ENCODE data around the gene ZNRF2.

ZNRF2 gene

DNA sequence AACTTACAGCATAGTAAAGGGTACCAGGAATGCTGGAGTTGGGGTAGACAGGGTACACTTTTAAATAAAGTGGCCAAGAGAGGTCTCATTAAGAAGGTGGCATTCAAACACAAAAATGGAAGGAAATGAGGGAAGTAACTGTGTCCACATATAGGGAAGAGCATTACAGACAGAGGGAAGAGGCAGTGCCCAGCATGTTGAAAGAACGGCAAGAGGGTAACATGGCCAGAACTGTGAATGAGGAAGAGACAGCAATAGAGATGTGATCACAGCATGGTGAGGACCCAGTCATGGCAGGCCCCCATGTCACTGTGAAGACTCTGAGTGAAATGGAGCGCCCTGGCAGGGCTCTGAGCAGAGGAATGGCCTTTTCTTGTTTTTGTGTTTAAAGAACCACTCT lies 35.1 kb upstream of the ZNRF2 start:
- Histone ChIP-seq H3K36me3 (ENCODE audit: control insufficient read depth, insufficient read depth, low read length) (no peaks in the 10 kb centered on the region), H3K4me1 (ENCODE audit: control insufficient read depth, insufficient read depth, low read length) (peaks cover 10% of the 10 kb centered on the region), H3K9me3 (ENCODE audit: control insufficient read depth, low read length) (no peaks in the 10 kb centered on the region), H3K27ac (ENCODE audit: insufficient read depth, low read depth, low read length, poor library complexity, severe bottlenecking) (no peak overlapping the region), H3K4me3 (ENCODE audit: insufficient read depth, low read depth, low read length) (no peak overlapping the region), H3K27me3 (ENCODE audit: control insufficient read depth, insufficient read depth, low read length, poor library complexity, severe bottlenecking) (no peaks in the 10 kb centered on the region)
- WGBS, 2 experiments: 95 to 96% methylated on average over 2 of the region's 2 CpGs

DNA sequence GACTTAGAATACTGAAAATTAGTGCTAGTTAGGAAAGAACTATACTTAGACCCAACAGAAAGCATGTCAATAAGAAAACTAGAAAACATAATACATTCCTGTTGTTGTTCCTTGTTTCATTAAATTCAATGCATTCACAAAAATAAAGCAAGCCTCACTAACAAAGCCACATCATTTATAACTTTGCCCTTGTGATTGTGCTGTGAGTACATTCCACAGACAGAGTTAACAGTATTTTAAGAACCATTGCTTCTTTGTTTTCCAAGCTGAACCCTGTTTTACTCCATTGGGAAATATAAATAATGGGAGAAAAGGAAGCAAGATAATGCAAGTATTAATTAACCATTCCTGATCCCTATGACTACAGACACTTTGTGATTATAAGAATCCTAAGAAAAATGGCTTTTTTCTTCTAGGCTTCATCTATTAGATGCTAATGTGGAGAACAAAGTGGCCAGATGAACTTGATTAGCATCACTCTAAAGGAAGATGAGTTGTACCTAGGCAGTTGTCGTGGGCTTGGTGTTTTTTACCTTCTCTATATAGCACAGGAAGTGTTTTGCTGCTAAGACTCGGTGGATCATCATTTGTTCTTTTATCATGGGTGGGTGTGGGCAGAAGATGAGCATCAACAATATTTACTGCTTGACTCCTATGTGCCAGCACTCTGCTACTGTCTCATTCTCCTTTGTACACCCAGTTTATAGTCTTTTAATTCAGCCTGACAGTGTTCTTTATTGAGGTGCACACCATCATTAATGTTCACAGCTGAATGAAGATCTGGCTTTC lies 34.2 kb upstream of the ZNRF2 start:
- Histone ChIP-seq H3K36me3 (ENCODE audit: control insufficient read depth, insufficient read depth, low read length) (no peaks in the 10 kb centered on the region), H3K4me1 (ENCODE audit: control insufficient read depth, insufficient read depth, low read length) (peaks cover 10% of the 10 kb centered on the region), H3K27ac (ENCODE audit: insufficient read depth, low read depth, low read length, poor library complexity, severe bottlenecking) (no peak overlapping the region), H3K4me3 (ENCODE audit: insufficient read depth, low read depth, low read length) (no peak overlapping the region), H3K9me3 (ENCODE audit: control insufficient read depth, low read length) (no peaks in the 10 kb centered on the region), H3K27me3 (ENCODE audit: control insufficient read depth, insufficient read depth, low read length, poor library complexity, severe bottlenecking) (no peaks in the 10 kb centered on the region)
- WGBS, 2 experiments: 93 to 100% methylated on average over 2 of the region's 2 CpGs

DNA sequence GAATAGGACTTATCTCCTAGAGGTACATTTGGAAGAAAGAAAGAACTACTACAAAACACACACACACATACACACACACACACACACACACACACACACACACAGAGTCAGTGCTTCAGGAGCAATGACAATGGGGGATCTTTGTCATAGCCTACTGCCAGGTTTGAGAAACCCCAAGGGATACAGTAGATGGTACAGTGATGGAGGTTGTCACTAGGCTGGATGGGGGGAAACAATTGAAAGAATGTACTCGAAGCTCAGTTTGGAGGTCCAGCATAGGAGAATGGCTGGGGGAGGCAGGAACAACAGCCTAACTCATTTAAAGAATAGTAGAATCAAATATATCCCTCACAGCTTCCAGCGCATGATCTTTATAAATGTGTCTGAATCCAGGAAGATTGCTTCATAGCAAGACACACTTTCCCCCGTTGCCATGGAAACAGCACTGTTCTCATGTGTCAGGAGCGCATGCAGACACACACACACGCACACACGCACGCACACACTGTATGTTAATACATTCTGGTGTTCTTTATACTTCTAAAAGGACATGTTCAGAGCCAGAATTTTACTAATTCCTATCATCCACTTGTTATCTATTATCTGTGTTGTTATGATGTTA lies 32.6 kb upstream of the ZNRF2 start:
- peaks cover 10% of the 10 kb centered on the region for H3K4me1 ChIP-seq (ENCODE audit: control insufficient read depth, insufficient read depth, low read length)
- H3K36me3 ChIP-seq (ENCODE audit: control insufficient read depth, insufficient read depth, low read length): no peaks in the 10 kb centered on the region
- no peak overlapping the region for H3K27ac ChIP-seq (ENCODE audit: insufficient read depth, low read depth, low read length, poor library complexity, severe bottlenecking)
- H3K27me3 ChIP-seq (ENCODE audit: control insufficient read depth, insufficient read depth, low read length, poor library complexity, severe bottlenecking): no peaks in the 10 kb centered on the region
- WGBS, 2 experiments: 95 to 96% methylated on average over 7 of the region's 7 CpGs
- H3K4me3 ChIP-seq (ENCODE audit: insufficient read depth, low read depth, low read length): no peak overlapping the region
- no peaks in the 10 kb centered on the region for H3K9me3 ChIP-seq (ENCODE audit: control insufficient read depth, low read length)

DNA sequence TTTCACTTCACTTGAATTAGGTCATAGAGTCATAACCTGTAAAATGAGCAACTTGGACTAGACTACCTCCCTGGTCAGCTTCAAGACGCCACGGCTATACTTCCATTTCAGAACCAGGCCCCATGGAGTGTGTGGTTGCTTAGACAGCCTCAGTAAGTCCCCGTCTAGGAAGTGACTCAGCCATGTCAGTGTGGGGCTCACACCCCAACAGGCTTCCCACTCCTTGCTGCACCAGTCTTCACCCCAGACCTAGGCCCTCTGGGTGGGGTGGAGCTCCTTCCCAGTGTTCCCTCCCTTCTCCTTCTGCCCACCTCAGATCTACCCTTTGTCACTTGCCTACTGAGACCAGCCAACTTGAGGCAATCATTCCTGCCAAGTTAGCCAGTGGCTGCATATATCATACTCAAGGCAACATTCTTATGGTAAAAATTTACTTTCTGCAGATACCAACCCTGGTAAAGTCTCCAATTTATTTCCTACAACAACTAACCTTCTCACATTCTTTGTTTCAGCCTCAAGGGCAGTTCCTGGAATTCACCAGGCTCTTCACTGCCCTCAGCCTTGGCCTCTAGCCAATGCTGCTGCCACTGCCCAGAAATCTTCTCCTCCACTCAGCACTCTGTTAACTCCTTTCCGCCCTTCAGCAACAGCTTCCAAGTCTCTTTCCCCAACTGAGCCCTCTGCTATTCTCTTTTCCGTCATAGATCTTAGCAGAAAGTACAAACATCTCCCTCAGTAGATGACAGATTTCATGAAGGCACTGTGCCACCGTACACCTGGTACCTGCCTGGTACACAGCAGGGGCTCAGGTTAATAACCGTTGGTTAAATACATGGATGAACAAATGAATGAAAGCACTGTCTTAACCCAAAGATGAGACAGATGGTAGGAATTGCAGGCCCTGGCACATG lies 31.3 kb upstream of the ZNRF2 start:
- Histone ChIP-seq H3K27me3 (ENCODE audit: control insufficient read depth, insufficient read depth, low read length, poor library complexity, severe bottlenecking) (no peaks in the 10 kb centered on the region), H3K36me3 (ENCODE audit: control insufficient read depth, insufficient read depth, low read length) (no peaks in the 10 kb centered on the region), H3K9me3 (ENCODE audit: control insufficient read depth, low read length) (no peaks in the 10 kb centered on the region), H3K4me1 (ENCODE audit: control insufficient read depth, insufficient read depth, low read length) (peaks cover 2% of the 10 kb centered on the region), H3K27ac (ENCODE audit: insufficient read depth, low read depth, low read length, poor library complexity, severe bottlenecking) (no peak overlapping the region), H3K4me3 (ENCODE audit: insufficient read depth, low read depth, low read length) (no peak overlapping the region)
- 92 to 96% methylated on average over 7 of the region's 7 CpGs for WGBS, 2 experiments

DNA sequence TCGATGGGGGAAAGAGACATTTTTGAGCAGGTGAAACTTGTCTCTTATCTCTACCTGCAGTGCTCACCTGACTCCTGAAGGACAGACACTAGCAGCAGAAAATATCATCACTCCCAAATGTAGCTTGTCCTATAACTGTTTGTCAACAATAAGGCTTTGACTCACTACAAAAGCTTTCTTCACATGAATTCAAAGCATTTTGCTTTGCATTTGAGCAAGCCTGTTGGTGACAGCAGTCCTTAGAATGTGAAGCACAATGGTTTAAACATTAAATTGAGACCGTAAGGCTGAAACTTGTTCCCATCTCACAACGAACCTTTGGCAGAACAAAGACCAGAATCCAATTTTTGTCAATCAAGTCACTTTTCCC lies 30.6 kb upstream of the ZNRF2 start:
- Histone ChIP-seq H3K36me3 (ENCODE audit: control insufficient read depth, insufficient read depth, low read length) (no peaks in the 10 kb centered on the region), H3K4me1 (ENCODE audit: control insufficient read depth, insufficient read depth, low read length) (no peaks in the 10 kb centered on the region), H3K27me3 (ENCODE audit: control insufficient read depth, insufficient read depth, low read length, poor library complexity, severe bottlenecking) (no peaks in the 10 kb centered on the region), H3K9me3 (ENCODE audit: control insufficient read depth, low read length) (no peaks in the 10 kb centered on the region), H3K4me3 (ENCODE audit: insufficient read depth, low read depth, low read length) (no peak overlapping the region), H3K27ac (ENCODE audit: insufficient read depth, low read depth, low read length, poor library complexity, severe bottlenecking) (no peak overlapping the region)
- WGBS, 2 experiments: 75 to 78% methylated on average over 3 of the region's 3 CpGs

DNA sequence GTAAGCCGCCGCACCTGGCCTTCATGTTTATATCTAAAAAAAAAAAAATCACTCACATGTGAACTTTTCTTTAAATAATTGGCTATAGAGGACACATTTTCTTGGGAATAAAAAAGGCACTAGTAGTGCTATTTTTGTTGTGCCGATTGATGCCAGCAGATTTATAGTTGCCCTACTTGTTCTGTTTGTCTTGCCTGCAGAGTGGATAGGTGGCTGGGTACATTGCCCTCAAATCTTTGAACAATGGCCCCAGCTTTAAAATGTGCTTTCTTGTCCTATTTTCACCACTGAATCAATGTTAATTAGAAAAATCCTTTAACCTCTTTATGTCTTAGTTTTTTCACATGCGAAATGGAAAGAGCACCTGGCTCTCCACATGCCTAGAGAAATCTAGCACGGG lies 30.1 kb upstream of the ZNRF2 start:
- Histone ChIP-seq H3K27ac (ENCODE audit: insufficient read depth, low read depth, low read length, poor library complexity, severe bottlenecking) (no peak overlapping the region), H3K4me3 (ENCODE audit: insufficient read depth, low read depth, low read length) (no peak overlapping the region), H3K4me1 (ENCODE audit: control insufficient read depth, insufficient read depth, low read length) (no peaks in the 10 kb centered on the region), H3K27me3 (ENCODE audit: control insufficient read depth, insufficient read depth, low read length, poor library complexity, severe bottlenecking) (no peaks in the 10 kb centered on the region), H3K9me3 (ENCODE audit: control insufficient read depth, low read length) (no peaks in the 10 kb centered on the region), H3K36me3 (ENCODE audit: control insufficient read depth, insufficient read depth, low read length) (no peaks in the 10 kb centered on the region)
- WGBS, 2 experiments: 91 to 93% methylated on average over 5 of the region's 5 CpGs

DNA sequence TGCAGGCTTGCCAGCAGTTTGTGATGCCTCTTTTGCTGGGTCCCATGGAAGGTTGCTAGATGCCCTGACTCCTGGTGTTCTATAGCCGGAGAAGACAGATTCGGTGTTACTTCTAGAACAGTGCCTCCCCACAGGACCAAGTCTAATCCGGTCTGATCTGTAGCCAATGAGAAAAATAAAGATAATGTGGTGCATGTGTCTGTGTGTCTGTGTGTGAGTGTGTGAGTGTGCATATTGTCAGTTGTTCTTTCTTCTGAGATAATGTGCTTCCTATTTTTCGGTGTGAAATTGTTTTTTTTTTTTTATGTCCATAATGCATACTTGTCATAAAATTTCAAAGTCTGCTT lies 29.7 kb upstream of the ZNRF2 start:
- H3K4me1 ChIP-seq (ENCODE audit: control insufficient read depth, insufficient read depth, low read length): no peaks in the 10 kb centered on the region
- H3K9me3 ChIP-seq (ENCODE audit: control insufficient read depth, low read length): no peaks in the 10 kb centered on the region
- 79 to 95% methylated on average over 4 of the region's 4 CpGs for WGBS, 2 experiments
- no peak overlapping the region for H3K27ac ChIP-seq (ENCODE audit: insufficient read depth, low read depth, low read length, poor library complexity, severe bottlenecking)
- no peak overlapping the region for H3K4me3 ChIP-seq (ENCODE audit: insufficient read depth, low read depth, low read length)
- H3K27me3 ChIP-seq (ENCODE audit: control insufficient read depth, insufficient read depth, low read length, poor library complexity, severe bottlenecking): no peaks in the 10 kb centered on the region
- H3K36me3 ChIP-seq (ENCODE audit: control insufficient read depth, insufficient read depth, low read length): no peaks in the 10 kb centered on the region

DNA sequence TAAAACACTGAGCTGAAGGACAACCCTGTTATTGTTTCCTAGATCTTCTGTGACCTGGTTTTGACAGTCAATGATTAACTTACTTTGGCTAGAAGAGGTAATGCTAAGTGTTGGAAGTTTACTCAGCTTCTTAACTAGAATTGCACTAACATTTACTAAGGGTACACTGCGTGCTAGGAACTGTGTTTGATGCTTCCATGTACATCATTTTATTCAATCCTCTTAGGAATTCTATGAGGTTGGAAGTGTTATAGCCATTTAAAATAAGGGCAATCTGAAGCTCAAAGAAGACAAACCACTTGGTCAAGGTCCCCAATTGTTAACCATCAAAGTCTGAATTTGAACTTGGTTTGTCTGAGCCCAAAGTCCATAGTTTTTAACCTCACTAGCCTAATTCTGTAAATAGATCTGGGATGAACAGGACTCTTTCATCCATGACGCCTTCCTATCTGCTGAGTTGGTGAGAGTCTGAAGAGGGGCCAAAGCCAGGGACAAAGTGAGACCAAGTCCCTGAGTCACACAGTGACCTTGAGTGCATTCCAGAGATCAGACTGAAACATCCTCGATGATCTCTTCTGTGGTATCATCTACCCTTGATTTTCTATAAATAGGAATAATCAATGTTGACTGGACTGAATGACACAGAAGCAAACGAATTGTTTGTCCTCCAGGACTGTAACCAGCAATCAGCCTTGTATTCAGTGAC lies 29.2 kb upstream of the ZNRF2 start:
- no peaks in the 10 kb centered on the region for H3K36me3 ChIP-seq (ENCODE audit: control insufficient read depth, insufficient read depth, low read length)
- H3K9me3 ChIP-seq (ENCODE audit: control insufficient read depth, low read length): no peaks in the 10 kb centered on the region
- WGBS, 2 experiments: 94 to 97% methylated on average over 3 to 4 of the region's 4 CpGs
- no peak overlapping the region for H3K4me3 ChIP-seq (ENCODE audit: insufficient read depth, low read depth, low read length)
- H3K27me3 ChIP-seq (ENCODE audit: control insufficient read depth, insufficient read depth, low read length, poor library complexity, severe bottlenecking): no peaks in the 10 kb centered on the region
- H3K27ac ChIP-seq (ENCODE audit: insufficient read depth, low read depth, low read length, poor library complexity, severe bottlenecking): no peak overlapping the region
- H3K4me1 ChIP-seq (ENCODE audit: control insufficient read depth, insufficient read depth, low read length): no peaks in the 10 kb centered on the region

DNA sequence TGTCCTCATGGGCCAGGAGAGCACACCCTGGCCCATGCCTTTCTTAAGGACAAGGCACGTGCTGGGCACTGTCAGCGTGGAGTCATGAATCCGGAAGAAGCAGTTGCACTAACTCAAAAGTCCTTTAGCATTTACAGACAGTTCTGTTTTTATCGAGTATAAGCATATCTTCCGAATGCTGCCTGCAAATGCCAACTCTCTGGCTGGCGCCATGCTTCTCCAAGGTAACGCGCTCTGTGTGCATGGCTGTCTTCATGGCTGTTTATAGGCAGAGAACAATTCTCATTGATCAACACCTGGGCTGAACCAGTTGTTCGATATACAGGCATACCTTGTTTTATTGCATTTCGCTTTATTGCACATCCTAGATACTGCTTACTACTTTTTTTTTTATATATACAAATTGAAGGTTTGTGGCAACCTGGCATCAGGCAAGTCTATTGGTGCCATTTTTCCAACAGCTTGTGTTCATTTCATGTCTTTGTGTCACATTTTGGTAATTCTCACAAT lies 28.0 kb upstream of the ZNRF2 start:
- 92% methylated on average over 9 to 10 of the region's 10 CpGs for whole genome bisulfite sequencing, 2 experiments
- H3K4me1 ChIP-seq (ENCODE audit: control insufficient read depth, insufficient read depth, low read length): no peaks in the 10 kb centered on the region

More for the DNA sequence above, 28.0 kb upstream of the ZNRF2 start:
- H3K9me3 ChIP-seq (ENCODE audit: control insufficient read depth, low read length): no peaks in the 10 kb centered on the region
- H3K27me3 ChIP-seq (ENCODE audit: control insufficient read depth, insufficient read depth, low read length, poor library complexity, severe bottlenecking): no peaks in the 10 kb centered on the region
- H3K4me3 ChIP-seq (ENCODE audit: insufficient read depth, low read depth, low read length): no peak overlapping the region
- no peaks in the 10 kb centered on the region for H3K36me3 ChIP-seq (ENCODE audit: control insufficient read depth, insufficient read depth, low read length)
- H3K27ac ChIP-seq (ENCODE audit: insufficient read depth, low read depth, low read length, poor library complexity, severe bottlenecking): no peak overlapping the region

Measured in ectodermal cell (in vitro differentiated cells).